HL-60 (cell line): ENCODE results near the gene SOX30.

Source experiments
- DNase-seq, 2 experiments: peaks; one replicate each; pipeline ENCODE4 v3.0.0-alpha.2; 2010 to 2020; ENCODE audit warnings: low read depth in 1 of 2, low spot score in 1 of 2
- H3K27ac ChIP-seq: fragments of 250-450 bp; sonication (Bioruptor Pico); replicated peaks from 2 replicates; pipeline ENCODE4 v1.5.1; 2020; ENCODE audit warnings: mild to moderate bottlenecking, moderate library complexity
- H3K27me3 ChIP-seq: fragments of 250-450 bp; sonication (Bioruptor Pico); 2 replicates; pipeline ENCODE4 v1.5.1; 2021; ENCODE audit warnings: mild to moderate bottlenecking, moderate library complexity; ENCODE audit not compliant: insufficient read depth, poor library complexity, severe bottlenecking
- H3K4me3 ChIP-seq: replicated peaks from 2 replicates; pipeline ENCODE4 v1.5.1; 2011; ENCODE audit warnings: mild to moderate bottlenecking, control low read depth, low read length; ENCODE audit not compliant: insufficient read depth
- CTCF ChIP-seq: IDR thresholded peaks from one replicate; pipeline ENCODE4 v1.5.1; 2011; ENCODE audit warnings: low read length, control low read depth, inconsistent platforms; ENCODE audit not compliant: insufficient read depth
- GABPA ChIP-seq: IDR thresholded peaks from 2 replicates; pipeline ENCODE4 v1.6.1; 2012; ENCODE audit warnings: low read depth
- POLR2AphosphoS5 ChIP-seq: IDR thresholded peaks from 2 replicates; pipeline ENCODE4 v1.6.1; 2012; ENCODE audit warnings: low read depth
- SPI1 ChIP-seq: IDR thresholded peaks from 2 replicates; pipeline ENCODE4 v1.6.1; 2012; ENCODE audit warnings: low read depth, mild to moderate bottlenecking, borderline replicate concordance
- TF ChIP-seq, protein P1 (sequence below): IDR thresholded peaks from 2 replicates; pipeline ENCODE4 v1.6.1; 2012; ENCODE audit warnings: low read depth; ENCODE audit not compliant: insufficient replicate concordance

Gene SOX30

DNA sequence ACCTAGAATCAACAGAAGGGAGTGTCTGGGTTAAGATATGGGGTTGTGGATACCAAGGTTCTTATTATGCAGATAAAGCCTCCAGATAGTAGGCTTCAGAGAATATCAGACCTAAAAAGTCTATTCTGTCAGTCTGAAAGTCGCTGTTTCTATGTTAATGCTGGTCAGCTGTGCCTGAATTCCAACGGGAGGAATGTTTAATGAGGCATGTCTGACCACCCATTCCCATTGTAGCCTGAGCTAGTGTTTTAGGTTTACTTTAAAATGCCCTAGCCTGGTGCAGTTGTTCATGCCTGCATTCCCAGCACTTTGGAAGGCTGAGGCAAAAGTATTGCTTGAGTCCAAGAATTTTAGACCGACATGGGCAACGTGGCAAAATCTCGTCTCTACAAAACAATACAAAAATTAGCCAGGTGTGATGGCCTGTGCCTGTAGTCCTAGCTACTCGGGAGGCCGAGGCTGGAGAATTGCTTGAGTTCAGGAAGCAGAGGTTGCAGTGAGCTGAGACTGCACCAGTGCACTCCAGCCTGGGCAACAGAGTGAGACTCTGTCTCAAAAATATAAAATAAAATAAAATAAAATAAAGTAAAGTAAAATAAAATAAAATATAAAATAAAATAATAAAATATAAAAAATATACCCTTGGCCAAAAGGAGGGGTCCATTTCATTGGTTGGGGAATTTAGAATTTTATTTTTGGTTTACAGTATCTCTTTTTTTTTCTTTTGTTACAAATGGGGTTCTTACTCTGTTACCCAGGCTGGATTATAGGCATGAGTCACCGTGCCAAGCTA is 7.8 kb upstream of the SOX30 start:
- Histone ChIP-seq H3K4me3 (no peak overlapping the region), H3K27me3 (no peaks in the 10 kb centered on the region), H3K27ac (no peak overlapping the region)
- DNase-seq: no peak
- TF ChIP-seq POLR2AphosphoS5: no peak
- TF ChIP-seq SPI1: no peak
- no peak for TF ChIP-seq CTCF
- TF ChIP-seq, protein P1, sequence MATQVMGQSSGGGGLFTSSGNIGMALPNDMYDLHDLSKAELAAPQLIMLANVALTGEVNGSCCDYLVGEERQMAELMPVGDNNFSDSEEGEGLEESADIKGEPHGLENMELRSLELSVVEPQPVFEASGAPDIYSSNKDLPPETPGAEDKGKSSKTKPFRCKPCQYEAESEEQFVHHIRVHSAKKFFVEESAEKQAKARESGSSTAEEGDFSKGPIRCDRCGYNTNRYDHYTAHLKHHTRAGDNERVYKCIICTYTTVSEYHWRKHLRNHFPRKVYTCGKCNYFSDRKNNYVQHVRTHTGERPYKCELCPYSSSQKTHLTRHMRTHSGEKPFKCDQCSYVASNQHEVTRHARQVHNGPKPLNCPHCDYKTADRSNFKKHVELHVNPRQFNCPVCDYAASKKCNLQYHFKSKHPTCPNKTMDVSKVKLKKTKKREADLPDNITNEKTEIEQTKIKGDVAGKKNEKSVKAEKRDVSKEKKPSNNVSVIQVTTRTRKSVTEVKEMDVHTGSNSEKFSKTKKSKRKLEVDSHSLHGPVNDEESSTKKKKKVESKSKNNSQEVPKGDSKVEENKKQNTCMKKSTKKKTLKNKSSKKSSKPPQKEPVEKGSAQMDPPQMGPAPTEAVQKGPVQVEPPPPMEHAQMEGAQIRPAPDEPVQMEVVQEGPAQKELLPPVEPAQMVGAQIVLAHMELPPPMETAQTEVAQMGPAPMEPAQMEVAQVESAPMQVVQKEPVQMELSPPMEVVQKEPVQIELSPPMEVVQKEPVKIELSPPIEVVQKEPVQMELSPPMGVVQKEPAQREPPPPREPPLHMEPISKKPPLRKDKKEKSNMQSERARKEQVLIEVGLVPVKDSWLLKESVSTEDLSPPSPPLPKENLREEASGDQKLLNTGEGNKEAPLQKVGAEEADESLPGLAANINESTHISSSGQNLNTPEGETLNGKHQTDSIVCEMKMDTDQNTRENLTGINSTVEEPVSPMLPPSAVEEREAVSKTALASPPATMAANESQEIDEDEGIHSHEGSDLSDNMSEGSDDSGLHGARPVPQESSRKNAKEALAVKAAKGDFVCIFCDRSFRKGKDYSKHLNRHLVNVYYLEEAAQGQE: no peak
- TF ChIP-seq GABPA: no peak

DNA sequence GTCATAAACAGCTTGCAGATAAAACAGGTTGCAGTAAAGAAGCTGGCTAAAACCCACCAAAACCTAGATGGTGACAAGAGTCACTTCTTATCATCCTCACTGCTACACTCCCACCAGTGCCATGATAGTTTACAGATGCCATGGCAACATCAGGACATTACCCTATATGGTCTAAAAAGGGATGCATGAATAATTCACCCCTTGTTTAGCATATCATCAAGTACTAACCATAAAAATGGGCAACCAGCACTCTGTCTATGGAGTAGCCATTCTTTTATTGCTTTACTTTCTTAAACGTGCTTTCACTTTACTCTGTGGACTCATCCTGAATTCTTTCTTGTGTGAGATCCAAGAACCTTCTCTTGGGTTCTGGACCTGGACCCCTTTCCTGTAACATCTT is 6.7 kb upstream of the SOX30 start:
- no peak for TF ChIP-seq CTCF
- TF ChIP-seq GABPA: no peak
- TF ChIP-seq SPI1: no peak
- TF ChIP-seq, protein P1: no peak
- TF ChIP-seq POLR2AphosphoS5: no peak
- no peak for DNase-seq
- no peak overlapping the region for H3K4me3 ChIP-seq
- no peak overlapping the region for H3K27ac ChIP-seq
- no peaks in the 10 kb centered on the region for H3K27me3 ChIP-seq

DNA sequence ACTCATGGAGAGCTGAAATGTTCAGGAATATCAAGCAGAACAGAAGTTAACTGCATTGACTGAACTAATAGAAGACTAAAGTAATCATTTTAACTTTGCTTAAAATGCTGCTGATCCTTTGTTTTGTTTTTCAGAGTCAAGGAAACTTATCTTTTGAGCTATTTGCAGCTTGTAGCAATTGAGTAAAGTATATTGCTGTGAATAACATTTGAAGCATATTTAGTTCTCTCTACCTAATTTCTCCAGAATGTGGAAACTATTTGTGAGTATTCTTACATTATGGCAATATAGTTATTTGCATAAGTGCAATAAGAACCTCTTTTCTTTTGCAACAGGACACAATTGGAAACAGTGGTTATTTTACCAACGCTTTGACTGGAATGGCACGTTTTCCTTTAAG is 5.3 kb upstream of the SOX30 start:
- TF ChIP-seq GABPA (no peak), SPI1 (no peak), POLR2AphosphoS5 (no peak), CTCF (no peak)
- TF ChIP-seq, protein P1: no peak
- H3K27me3 ChIP-seq: no peaks in the 10 kb centered on the region
- no peak for DNase-seq
- H3K4me3 ChIP-seq: no peak overlapping the region
- H3K27ac ChIP-seq: no peak overlapping the region
